ACHN (cell line): Measurements from ENCODE around the gene LARP4B.
"Not testable (repeated sequence)": the region's sequence is repeated elsewhere in the genome, so short reads cannot be mapped to it uniquely, and the experiment has no call there.

ENCODE experiments used
- DNase-seq: peaks from one replicate; pipeline ENCODE4 v3.0.0-alpha.2; 2015
- in situ Hi-C: cut with HindIII; loops from 2 replicates; pipeline ENCODE4 v1.10.0; 2017; ENCODE audit warnings: low sequenced_read_pairs, low pct_ligation_motif_present, low pct_unique_long_range_greater_than_20kb

The LARP4B gene

DNA sequence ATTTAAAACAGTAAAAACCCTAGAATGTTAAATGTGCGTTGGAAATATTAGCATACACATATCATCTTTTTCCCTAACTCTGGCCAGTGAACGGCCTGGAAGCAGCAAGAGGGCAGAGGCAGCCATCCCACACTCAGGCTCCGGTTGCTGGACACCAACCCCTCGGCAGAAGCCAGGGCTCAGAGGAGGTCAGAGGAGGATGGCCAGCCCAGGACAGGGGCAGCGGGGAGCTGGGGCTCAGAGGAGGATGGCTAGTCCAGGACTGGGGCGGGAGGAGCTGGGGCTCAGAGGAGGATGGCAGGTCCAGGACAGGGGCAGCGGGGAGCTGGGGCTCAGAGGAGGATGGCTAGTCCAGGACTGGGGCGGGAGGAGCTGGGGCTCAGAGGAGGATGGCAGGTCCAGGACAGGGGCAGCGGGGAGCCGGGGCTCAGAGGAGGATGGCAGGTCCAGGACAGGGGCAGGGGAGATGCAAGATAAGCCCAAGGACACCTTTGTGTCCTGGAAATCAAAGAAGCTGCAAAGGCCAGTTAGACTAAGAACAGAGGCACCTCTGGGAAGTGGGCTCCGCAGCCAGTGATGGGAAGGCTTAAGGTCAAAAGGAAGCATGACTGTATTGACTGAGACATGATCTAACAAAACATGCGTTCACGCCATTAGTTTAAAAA, 161.3 kb downstream of the LARP4B start:
- DNase-seq, in situ Hi-C loops: not testable (repeated sequence)

DNA sequence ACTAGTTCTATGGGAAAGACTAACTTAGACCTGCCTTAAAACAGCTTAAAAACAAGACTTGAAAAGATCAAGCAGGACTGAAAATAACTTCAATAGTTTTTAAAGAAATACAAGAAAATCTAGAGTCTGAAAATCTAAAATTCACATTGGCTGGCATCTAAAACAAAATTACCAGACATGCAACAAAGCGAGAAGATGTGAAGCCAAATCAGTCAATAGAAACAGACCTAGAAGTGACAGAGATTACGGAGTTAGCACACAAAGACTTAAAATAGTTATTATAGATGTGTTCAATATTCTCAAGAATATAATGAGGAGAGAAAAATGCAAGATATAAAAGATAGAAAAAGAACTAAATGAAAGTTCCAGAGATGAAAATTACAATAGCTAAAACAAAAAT, 163.7 kb downstream of the LARP4B start:
- in situ Hi-C loops: no loop called here
- DNase-seq: no peak

DNA sequence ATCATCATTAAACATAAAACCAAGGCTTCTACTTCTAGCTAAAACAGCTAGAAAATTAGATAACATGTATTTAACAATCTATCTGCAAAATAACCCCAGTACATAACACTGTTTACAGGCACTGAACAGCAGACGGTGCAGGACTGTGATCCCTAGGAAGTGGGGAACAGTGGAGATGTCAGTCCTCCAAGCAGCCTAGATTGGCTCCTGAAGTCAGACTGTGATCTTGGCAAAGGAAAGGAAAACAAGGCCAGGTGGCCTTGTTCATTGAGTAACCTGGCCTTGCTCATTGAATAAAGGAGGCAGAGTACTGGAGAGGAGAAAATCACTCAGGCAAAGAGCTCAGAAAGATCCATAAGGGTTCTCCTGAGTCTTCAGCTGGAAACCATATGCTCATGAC, 164.3 kb downstream of the LARP4B start:
- in situ Hi-C loops: no loop called here
- DNase-seq: no peak

DNA sequence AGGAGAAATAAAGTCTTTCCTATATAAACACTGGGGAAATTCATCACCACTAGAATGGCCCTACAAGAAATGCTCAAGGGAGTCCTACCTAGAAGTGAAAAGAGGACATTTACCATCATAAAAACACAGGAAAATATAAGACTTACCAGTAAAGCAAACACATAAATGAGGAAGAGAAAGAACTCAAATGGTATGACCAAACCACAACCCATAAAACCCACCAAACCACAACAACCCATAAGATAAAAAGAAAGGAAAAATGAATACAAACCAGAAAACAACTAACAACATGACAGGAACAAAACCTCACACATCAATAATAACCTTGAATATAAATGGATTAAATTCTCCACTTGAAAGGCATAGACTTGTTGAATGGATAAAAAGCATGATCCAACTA, 170.1 kb downstream of the LARP4B start:
- in situ Hi-C loops: no loop called here
- no peak for DNase-seq

DNA sequence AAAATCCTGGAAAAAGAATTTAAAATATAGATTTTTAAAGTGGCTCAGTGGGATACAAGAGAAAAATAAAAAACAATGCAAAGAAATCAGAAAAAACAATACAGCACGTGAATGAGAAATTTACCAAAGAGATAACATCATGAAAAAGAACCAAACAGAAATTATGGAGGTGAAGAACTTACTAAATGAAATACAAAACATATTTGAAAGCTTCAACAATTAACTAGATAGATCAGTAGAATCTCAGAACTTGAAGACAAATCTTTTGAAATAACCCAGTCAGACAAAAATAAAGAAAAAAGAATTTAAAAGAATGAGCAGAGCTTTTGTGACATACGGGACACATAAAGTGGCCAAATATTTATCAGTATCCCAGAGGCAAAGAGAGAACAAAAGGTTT, 170.9 kb downstream of the LARP4B start:
- DNase-seq: no peak
- in situ Hi-C loops: no loop called here

DNA sequence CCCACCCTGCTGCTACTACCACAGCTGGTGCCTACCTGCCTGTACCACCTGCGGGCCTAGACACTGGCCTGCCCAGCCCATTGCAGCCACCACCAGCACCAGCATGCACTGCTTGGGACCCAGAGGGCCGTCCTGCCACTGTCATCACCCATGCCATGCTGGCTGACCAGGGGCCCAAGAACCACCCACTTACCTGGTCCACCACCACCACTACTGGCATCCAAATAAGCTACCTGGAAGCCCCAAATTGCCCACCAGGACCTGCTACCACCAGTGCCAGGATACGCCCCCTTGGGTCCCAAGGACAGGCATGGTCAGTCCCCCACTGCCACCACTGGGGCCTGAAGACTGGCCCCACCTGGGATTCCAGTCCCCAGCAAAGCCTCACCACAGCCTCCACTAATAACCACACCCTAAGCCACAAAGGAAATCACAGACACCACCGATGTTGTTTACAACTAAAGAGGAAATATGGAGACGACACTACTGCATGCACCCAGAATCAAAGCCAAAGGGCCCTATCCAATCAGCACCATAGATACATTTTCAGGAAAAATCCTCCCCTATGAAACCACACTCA, 171.5 kb downstream of the LARP4B start:
- in situ Hi-C loops: no loop called here
- DNase-seq: no peak
